ENCODE measurements around the gene BHLHE23.

DNA sequence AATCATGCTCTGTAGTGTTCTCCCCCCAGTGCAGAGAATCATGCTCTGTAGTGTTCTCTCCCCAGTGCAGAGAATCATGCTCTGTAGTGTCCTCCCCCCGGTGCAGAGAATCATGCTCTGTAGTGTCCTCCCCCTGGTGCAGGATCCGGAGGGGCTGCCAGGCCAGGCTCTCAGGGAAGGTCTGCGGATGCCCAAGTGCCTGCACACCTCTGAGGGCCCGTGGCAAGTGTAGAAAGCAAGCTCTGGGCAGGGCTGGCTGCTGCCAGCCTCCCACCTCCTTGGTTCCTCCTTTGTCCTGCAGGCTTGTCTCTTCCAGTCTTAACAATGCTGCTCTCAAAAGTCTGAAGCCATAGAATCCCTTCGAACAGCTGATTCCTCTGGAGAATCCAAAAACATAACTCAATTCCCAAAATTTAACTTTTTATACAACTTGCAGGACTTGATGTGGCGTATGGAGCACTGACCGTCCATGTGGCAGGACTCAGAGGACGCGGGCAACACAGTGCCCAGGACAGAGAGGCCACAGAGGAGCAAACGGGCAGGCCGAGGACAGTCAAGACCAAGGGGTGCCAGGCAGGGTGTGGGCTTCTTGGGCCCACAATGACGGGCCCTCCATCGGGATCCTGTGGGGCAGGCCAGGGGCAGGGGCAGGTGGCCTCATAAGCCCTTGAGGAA lies 44.6 kb upstream of the BHLHE23 start:
- TF ChIP-seq GATA2 (IDR thresholded peaks at IDR 0.05; ENCODE audit: low read depth, low read length) (no peak), GATA3 (IDR thresholded peaks at IDR 0.05; ENCODE audit: low read depth, low read length) (no peak)
